Loucy (cell line): ENCODE measurements around the gene FNDC7.

Experiments
- H2AFZ ChIP-seq: fragments of 200-600 bp; sonication (generic); 2 replicates; pipeline ENCODE4 v1.6.0; 2016; ENCODE audit warnings: antibody characterized with exemption, mild to moderate bottlenecking, low read length, moderate library complexity
- H3F3A ChIP-seq: fragments of 200-600 bp; 2 replicates; pipeline ENCODE4 v1.6.0; 2016; ENCODE audit warnings: antibody characterized with exemption, low read depth, mild to moderate bottlenecking
- H3K27me3 ChIP-seq: fragments of 200-600 bp; sonication (generic); 2 replicates; pipeline ENCODE4 v1.6.1; 2014; ENCODE audit warnings: low read length, mild to moderate bottlenecking; ENCODE audit not compliant: insufficient read depth, poor library complexity, severe bottlenecking
- H3K36me3 ChIP-seq: fragments of 200-600 bp; sonication (generic); 2 replicates; pipeline ENCODE4 v1.6.1; 2016; ENCODE audit warnings: low read length; ENCODE audit not compliant: insufficient read depth
- H3K4me1 ChIP-seq: fragments of 200-600 bp; sonication (generic); 2 replicates; pipeline ENCODE4 v1.5.1; 2014; ENCODE audit warnings: low read length, mild to moderate bottlenecking; ENCODE audit not compliant: insufficient read depth, poor library complexity, severe bottlenecking
- H3K4me2 ChIP-seq: fragments of 200-600 bp; sonication (generic); 2 replicates; pipeline ENCODE4 v1.6.0; 2014; ENCODE audit warnings: antibody characterized with exemption, low read length, low read depth, mild to moderate bottlenecking; ENCODE audit not compliant: poor library complexity, severe bottlenecking
- H3K4me3 ChIP-seq: fragments of 200-600 bp; sonication (generic); 2 replicates; pipeline ENCODE4 v1.5.1; 2014; ENCODE audit warnings: low read length, mild to moderate bottlenecking, mixed read lengths; ENCODE audit not compliant: poor library complexity, severe bottlenecking
- H3K79me2 ChIP-seq: fragments of 200-600 bp; sonication (generic); 2 replicates; pipeline ENCODE4 v1.6.1; 2014; ENCODE audit warnings: low read length; ENCODE audit not compliant: insufficient read depth
- H3K9ac ChIP-seq: fragments of 200-600 bp; sonication (generic); 2 replicates; pipeline ENCODE4 v1.6.0; 2014; ENCODE audit warnings: mild to moderate bottlenecking, low read depth, low read length, moderate library complexity; ENCODE audit not compliant: poor library complexity, severe bottlenecking
- H3K9me2 ChIP-seq: fragments of 200-600 bp; sonication (generic); replicated peaks from 2 replicates; pipeline ENCODE4 v1.6.1; 2016; ENCODE audit warnings: low read depth, low read length, mixed read lengths
- H3K9me3 ChIP-seq: fragments of 200-600 bp; sonication (generic); 2 replicates; pipeline ENCODE4 v1.6.1; 2014; ENCODE audit warnings: mild to moderate bottlenecking, antibody characterized with exemption, low read length, low read depth; ENCODE audit not compliant: insufficient read depth
- H4K20me1 ChIP-seq: fragments of 200-600 bp; sonication (generic); 2 replicates; pipeline ENCODE4 v1.6.0; 2014; ENCODE audit warnings: antibody characterized with exemption, low read length, mild to moderate bottlenecking; ENCODE audit not compliant: insufficient read depth, poor library complexity, severe bottlenecking
- EZH2phosphoT487 ChIP-seq: fragments of 200-600 bp; IDR thresholded peaks from 2 replicates; pipeline ENCODE4 v1.6.1; 2018; ENCODE audit warnings: antibody characterized with exemption, mild to moderate bottlenecking, moderate library complexity, borderline replicate concordance
- TF ChIP-seq, protein P1 (sequence below): fragments of 200-600 bp; sonication (generic); conservative IDR thresholded peaks from 2 replicates; pipeline ENCODE4 v1.5.1; 2014; ENCODE audit warnings: mild to moderate bottlenecking, antibody characterized with exemption, low read length

Gene FNDC7

DNA sequence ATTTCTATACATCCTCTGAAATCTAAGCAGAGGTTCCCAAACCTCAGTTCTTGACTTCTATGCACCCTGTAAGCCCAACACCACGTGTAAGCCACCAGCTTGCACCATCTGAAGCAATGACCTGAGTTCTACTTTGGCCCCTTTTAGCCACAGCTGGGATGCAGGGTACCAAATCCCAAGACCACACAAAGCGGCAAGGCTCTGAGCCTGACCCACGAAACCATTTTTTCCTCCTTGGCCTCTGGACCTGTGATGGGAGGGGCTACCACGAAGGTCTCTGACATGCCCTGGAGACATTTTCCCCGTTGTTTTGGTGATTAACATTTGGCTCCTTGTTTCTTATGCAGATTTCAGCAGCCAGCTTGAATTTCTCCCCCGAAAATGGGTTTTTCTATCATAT, 72.6 kb downstream of the FNDC7 start:
- H3K4me3 ChIP-seq: no peak overlapping the region

DNA sequence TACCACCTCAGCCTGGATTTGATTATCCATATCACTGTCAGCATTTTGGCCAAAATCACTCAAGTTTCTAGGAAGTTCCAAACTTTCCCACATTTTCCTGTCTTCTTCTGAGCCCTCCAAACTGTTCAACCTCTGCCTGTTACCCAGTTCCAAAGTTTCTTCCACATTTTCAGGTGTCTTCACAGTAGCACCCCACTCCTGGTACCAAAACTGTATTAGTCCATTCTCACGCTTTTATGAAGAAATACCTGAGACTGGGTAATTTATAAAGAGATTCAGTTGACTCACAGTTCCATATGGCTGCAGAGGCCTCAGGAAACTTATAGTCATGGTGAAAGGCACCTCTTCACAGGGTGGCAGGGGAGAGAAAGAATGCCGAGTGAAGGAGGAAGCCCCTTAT, 73.2 kb downstream of the FNDC7 start:
- Histone ChIP-seq H3K9ac (no peak overlapping the region), H3K79me2 (no peaks in the 10 kb centered on the region), H3K27me3 (no peaks in the 10 kb centered on the region), H3K4me3 (no peak overlapping the region), H2AFZ (no peak overlapping the region), H4K20me1 (no peaks in the 10 kb centered on the region), H3K9me3 (peaks cover 17% of the 10 kb centered on the region; the same call in 1 of the 2 replicates), H3K36me3 (peaks cover 60% of the 10 kb centered on the region), H3K9me2 (no peaks in the 10 kb centered on the region), H3K4me1 (no peaks in the 10 kb centered on the region), H3K4me2 (no peak overlapping the region), H3F3A (no peaks in the 10 kb centered on the region)
- TF ChIP-seq EZH2phosphoT487: no peak
- TF ChIP-seq, protein P1, sequence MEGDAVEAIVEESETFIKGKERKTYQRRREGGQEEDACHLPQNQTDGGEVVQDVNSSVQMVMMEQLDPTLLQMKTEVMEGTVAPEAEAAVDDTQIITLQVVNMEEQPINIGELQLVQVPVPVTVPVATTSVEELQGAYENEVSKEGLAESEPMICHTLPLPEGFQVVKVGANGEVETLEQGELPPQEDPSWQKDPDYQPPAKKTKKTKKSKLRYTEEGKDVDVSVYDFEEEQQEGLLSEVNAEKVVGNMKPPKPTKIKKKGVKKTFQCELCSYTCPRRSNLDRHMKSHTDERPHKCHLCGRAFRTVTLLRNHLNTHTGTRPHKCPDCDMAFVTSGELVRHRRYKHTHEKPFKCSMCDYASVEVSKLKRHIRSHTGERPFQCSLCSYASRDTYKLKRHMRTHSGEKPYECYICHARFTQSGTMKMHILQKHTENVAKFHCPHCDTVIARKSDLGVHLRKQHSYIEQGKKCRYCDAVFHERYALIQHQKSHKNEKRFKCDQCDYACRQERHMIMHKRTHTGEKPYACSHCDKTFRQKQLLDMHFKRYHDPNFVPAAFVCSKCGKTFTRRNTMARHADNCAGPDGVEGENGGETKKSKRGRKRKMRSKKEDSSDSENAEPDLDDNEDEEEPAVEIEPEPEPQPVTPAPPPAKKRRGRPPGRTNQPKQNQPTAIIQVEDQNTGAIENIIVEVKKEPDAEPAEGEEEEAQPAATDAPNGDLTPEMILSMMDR: no peak

More for the DNA sequence above, 72.6 kb downstream of the FNDC7 start:
- no peaks in the 10 kb centered on the region for H3F3A ChIP-seq
- no peaks in the 10 kb centered on the region for H3K4me1 ChIP-seq
- no peak overlapping the region for H3K4me2 ChIP-seq
- peaks cover 61% of the 10 kb centered on the region for H3K36me3 ChIP-seq
- no peaks in the 10 kb centered on the region for H3K27me3 ChIP-seq
- H3K9me2 ChIP-seq: no peaks in the 10 kb centered on the region
- peaks cover 17% of the 10 kb centered on the region; the same call in 1 of the 2 replicates for H3K9me3 ChIP-seq
- H3K79me2 ChIP-seq: no peaks in the 10 kb centered on the region
- TF ChIP-seq, protein P1: no peak
- TF ChIP-seq EZH2phosphoT487: no peak
- H2AFZ ChIP-seq: no peak overlapping the region
- H3K9ac ChIP-seq: no peak overlapping the region
- H4K20me1 ChIP-seq: no peaks in the 10 kb centered on the region

DNA sequence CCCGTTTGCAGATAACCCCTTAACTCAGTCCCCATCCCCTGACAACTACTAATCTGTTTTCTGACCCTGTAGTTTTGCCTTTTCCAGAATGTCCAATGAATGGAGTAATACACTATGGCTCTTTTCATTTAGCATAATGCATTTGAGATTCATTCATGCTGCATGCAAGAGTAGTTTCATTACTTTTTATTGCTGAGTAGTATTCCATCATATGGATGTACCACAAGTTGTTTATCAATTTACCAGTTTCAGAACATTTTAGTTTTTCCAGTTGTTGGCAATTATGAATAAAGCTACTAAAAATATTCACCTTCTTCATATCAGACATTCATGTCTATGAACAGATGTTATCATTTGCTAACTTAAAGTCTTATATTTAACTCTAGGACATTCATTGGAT, 79.1 kb downstream of the FNDC7 start:
- no peak for TF ChIP-seq EZH2phosphoT487
- TF ChIP-seq, protein P1: no peak
- Histone ChIP-seq H3K79me2 (no peaks in the 10 kb centered on the region), H3K9me3 (peaks cover 18% of the 10 kb centered on the region; the same call in 1 of the 2 replicates), H3K36me3 (peaks cover 55% of the 10 kb centered on the region; the same call in 1 of the 2 replicates), H3K4me2 (no peak overlapping the region), H3K27me3 (no peaks in the 10 kb centered on the region), H3K9ac (no peak overlapping the region), H3K9me2 (no peaks in the 10 kb centered on the region), H2AFZ (no peak overlapping the region), H4K20me1 (no peaks in the 10 kb centered on the region), H3F3A (no peaks in the 10 kb centered on the region), H3K4me1 (no peaks in the 10 kb centered on the region), H3K4me3 (no peak overlapping the region)
